Testis (tissue), 2 donors: ENCODE results near the gene MYH11.

Experiments used
- POLR2A ChIP-seq: fragments of 450-650 bp; IDR thresholded peaks from one replicate; pipeline ENCODE4 v1.6.1; 2017; ENCODE audit warnings: antibody characterized with exemption, mild to moderate bottlenecking, moderate library complexity
- TF ChIP-seq, protein P1 (sequence below), 3 experiments: fragments of 450-650 bp in 2 of 3; fragments of 200-600 bp in 1 of 3; sonication (generic) in 1 of 3; IDR thresholded peaks; one replicate each; pipeline ENCODE4 v1.5.1; 2016 to 2019; ENCODE audit warnings: antibody characterized with exemption in 3 of 3, mild to moderate bottlenecking in 2 of 3, moderate library complexity in 1 of 3

- TF ChIP-seq, protein P1, sequence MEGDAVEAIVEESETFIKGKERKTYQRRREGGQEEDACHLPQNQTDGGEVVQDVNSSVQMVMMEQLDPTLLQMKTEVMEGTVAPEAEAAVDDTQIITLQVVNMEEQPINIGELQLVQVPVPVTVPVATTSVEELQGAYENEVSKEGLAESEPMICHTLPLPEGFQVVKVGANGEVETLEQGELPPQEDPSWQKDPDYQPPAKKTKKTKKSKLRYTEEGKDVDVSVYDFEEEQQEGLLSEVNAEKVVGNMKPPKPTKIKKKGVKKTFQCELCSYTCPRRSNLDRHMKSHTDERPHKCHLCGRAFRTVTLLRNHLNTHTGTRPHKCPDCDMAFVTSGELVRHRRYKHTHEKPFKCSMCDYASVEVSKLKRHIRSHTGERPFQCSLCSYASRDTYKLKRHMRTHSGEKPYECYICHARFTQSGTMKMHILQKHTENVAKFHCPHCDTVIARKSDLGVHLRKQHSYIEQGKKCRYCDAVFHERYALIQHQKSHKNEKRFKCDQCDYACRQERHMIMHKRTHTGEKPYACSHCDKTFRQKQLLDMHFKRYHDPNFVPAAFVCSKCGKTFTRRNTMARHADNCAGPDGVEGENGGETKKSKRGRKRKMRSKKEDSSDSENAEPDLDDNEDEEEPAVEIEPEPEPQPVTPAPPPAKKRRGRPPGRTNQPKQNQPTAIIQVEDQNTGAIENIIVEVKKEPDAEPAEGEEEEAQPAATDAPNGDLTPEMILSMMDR (IDR thresholded peaks at IDR 0.05), result no peak
- no peak for TF ChIP-seq POLR2A
Measured at GRCh38 chr16:15748654-15749053, 108.2 kb downstream of the MYH11 start.
